Left renal cortex interstitium (tissue), 4 donors: ENCODE data around the gene CD101. TPM values are rescaled to one million over a fixed set of nuclear protein-coding genes. Genes with fewer than 3 reads are reported as not detected.

Experiments used
- DNase-seq, 4 donors: peaks; one replicate each; pipeline ENCODE4 v3.0.0-alpha.2; 2013; ENCODE audit warnings: low read depth in 4 of 4, low spot score in 2 of 4, missing footprints in 1 of 4
- polyA plus RNA-seq, 4 donors: library from polyadenylated mRNA; unstranded; fragments of 120-200 nt; gene quantifications; one replicate each; pipeline ENCODE4 v1.2.1, GENCODE V29; 2013; ENCODE audit not compliant: insufficient read length in 4 of 4

The CD101 gene
- polyA plus RNA-seq, 4 donors: 1.8 to 3.3 (median 2.2) TPM

- DNase-seq: no peak
These were observed 17.0 kb upstream of the CD101 start for GRCh38 chr1:116984406-116985160.

DNA sequence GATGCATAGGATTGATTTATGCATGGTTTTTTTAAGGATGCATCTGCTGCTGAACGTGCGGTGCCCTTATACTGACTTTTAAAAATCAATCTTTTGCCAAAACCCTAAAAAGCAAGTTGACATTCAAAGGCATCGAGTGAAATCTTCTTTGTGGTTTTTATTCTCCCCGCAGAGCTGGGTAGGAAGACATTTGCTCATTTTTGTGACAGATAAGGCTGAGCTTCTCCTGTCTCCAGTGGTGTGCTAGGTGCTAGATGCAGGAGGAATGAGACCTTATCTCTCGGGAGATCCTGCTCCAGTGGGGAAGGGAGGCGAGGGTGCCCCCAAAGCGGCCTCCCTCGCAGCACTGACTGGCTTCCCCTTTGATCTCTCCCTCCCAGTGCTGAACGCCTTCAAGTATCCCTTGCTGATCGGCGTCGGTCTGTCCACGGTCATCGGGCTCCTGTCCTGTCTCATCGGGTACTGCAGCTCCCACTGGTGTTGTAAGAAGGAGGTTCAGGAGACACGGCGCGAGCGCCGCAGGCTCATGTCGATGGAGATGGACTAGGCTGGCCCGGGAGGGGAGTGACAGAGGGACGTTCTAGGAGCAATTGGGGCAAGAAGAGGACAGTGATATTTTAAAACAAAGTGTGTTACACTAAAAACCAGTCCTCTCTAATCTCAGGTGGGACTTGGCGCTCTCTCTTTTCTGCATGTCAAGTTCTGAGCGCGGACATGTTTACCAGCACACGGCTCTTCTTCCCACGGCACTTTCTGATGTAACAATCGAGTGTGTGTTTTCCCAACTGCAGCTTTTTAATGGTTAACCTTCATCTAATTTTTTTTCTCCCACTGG is 14.9 kb upstream of the CD101 start:
- DNase-seq: no peak

GRCh38 chr1:116987256-116987555 is 14.4 kb upstream of the CD101 start:
- no peak for DNase-seq

DNA sequence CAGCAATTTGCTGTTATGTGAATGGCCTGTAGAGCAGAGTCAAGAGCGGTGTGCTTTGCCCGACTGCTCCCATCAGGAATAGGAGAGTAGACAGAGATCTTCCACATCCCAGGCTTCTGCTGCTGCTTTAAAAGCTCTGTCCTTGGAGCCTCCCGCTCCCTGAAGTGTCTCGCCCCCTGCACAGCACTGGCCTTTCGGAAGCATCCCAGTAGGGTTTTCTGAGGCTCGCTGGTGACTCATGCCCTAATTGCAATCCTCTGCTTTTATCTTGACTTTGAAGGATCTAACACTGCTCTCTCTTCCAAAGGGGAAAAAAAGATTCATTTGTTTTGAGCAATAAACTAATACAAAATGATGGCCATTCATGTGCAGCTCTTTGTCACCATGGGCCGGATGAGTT is 13.3 kb upstream of the CD101 start:
- no peak for DNase-seq

DNA sequence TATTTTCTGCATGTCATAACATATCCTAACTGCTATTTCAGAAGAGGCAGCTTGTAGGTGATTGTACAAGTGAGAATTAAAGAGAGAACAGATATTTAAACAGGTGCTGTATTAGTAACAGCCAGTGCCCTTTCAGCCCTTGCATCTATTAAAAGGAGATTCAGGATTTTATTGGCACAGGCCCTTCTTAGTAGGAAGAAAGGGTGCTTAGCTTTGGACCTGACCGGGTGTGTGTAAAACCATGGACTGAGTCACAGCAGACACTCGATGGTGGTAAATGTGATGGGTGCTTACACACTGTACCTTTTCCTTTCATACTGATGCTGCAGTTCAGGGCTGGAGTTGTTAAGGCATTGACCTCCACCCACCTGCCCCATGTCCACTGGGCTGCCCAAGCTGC is 12.7 kb upstream of the CD101 start:
- no peak for DNase-seq

- DNase-seq: no peak
These were observed 11.7 kb upstream of the CD101 start for GRCh38 chr1:116989835-116990234.

DNA sequence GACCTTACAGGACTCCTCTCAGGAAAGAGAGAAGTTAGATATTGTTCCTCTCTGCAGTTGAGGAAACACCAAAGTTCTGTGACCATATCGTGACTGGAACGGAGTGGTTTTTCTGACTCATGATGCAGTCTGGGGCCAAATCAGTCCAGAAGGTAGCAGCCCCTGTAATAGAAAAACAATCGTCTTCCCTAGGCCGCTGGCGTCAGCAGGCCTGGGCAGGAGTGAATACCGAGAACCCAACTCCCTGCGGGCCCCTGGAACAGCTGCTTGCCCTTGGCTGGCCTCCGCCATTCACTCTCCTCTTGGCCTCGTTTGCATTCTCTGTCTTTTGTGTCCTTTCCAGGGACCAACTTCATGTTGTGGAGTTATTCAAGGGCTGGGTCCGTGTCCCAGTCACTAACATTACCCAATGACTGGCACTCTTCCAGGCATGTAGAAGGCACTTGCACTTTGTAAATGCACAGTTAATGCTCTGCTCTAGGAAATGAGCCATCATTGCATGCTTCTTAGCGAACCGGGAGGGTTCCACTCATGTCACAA is 10.9 kb upstream of the CD101 start:
- DNase-seq: no peak

- no peak for DNase-seq
These were observed 10.3 kb upstream of the CD101 start for GRCh38 chr1:116991171-116991845.

DNA sequence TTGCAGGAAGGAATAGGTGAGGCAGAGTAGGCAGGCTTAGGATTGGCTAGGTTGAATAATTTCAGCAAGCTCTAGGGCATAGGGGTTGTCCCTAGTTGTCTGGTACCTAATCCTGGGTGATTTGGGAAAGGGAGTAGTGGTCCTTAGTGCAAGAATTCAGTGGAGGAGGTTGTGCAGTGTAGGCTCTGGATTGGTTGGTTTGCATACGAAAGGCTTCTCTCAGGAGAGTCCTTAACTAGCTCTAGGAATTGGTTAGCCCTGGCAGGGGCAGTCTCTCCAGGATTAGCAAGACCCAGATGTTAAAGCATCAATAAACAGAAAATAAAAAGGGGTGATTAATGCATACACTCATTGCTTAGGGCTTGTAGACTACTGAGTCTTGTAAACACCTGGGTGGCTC is 9.6 kb upstream of the CD101 start:
- no peak for DNase-seq

- no peak for DNase-seq
These were observed 8.3 kb upstream of the CD101 start for GRCh38 chr1:116993286-116993685.

GRCh38 chr1:116994411-116994810 is 7.1 kb upstream of the CD101 start:
- DNase-seq: no peak

GRCh38 chr1:116997066-116997465 is 4.5 kb upstream of the CD101 start:
- no peak for DNase-seq

DNA sequence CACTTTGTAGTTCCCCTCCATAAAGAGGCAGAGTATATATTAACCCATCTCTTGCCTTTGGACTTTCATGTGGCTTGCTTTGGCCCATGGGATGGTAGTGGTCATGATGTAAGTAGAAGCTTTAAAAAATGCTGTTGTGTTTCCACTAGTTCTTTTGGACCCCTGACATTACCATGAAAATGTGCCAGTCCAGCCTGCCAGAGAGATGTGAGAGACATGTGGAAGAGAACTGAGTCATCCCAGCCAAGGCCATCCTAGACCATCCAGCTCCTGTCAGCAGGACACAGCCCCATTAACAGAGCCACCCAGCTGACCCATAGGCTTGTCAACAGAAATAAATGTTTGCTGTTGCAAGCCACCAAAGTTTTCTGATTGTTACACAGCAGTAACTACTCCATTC is 3.9 kb upstream of the CD101 start:
- no peak for DNase-seq

- no peak for DNase-seq
These were observed 2.0 kb upstream of the CD101 start for GRCh38 chr1:116999596-116999995.

GRCh38 chr1:117000142-117000541 is 1.4 kb upstream of the CD101 start:
- no peak for DNase-seq

GRCh38 chr1:117003223-117003875 is 1.8 kb downstream of the CD101 start:
- DNase-seq: no peak

DNA sequence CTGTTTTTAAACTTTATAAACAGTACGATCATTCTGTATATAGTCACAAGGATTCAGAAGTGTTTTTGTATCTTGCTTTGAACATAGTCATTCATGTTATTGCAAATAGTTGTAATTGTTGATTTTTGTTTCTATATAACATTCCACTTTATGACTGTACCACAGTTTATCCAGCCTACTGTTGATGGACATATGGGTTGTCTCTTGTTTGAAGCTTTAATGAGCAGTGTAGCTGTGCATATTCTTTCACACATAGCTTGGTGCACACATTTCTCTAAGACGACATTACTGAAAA is 6.1 kb downstream of the CD101 start:
- no peak for DNase-seq

- DNase-seq: no peak
These were observed 7.1 kb downstream of the CD101 start for GRCh38 chr1:117008656-117009055.

DNA sequence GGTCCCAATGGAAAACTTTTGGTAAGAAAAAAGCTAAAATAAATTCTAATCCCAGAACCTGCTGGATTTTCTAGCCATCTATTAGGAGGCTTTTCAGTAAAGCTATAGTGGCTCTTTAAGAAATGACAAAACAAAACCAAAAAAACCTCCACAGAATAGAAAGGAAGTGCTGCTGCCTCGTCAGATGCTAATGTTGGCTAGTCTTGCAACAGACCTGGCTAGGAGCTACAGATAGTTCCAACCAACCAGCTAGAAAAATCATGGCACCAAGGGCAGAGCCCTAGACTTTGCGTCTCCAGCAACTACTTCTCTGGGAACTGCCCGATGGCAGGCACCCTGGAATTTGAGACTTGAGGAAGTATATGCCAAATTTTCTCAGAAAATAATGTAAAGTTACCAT is 7.6 kb downstream of the CD101 start:
- DNase-seq: no peak

- DNase-seq: no peak
These were observed 8.9 kb downstream of the CD101 start for GRCh38 chr1:117010310-117010969.

DNA sequence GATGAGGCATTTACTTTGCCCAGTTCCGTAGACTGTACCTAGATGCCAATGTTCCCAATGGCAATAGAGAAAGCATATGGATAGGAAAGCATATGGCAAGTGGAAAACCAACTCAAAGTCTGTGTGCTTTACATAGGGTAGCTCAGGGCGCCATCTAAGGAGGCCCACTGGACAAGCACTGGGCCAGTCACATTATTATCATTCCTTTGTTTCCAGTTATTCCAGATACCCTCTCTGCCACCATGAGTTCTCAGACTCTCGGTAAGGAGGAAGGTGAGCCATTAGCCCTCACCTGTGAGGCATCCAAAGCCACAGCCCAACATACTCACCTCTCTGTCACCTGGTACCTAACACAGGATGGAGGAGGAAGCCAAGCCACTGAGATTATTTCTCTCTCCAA is 9.8 kb downstream of the CD101 start:
- DNase-seq: no peak
